ENCODE measurements around the gene NAPB. TPM values are rescaled to one million over a fixed set of nuclear protein-coding genes. Genes with fewer than 3 reads are reported as not detected.
A peak's percentile ranks its signal among the peaks of the same experiment; 100 is the strongest.

NAPB gene
- polyA plus RNA-seq, 2 of the 4 experiments (the other 2 are of a cell fraction) = 6.2 to 12.7 TPM

DNA sequence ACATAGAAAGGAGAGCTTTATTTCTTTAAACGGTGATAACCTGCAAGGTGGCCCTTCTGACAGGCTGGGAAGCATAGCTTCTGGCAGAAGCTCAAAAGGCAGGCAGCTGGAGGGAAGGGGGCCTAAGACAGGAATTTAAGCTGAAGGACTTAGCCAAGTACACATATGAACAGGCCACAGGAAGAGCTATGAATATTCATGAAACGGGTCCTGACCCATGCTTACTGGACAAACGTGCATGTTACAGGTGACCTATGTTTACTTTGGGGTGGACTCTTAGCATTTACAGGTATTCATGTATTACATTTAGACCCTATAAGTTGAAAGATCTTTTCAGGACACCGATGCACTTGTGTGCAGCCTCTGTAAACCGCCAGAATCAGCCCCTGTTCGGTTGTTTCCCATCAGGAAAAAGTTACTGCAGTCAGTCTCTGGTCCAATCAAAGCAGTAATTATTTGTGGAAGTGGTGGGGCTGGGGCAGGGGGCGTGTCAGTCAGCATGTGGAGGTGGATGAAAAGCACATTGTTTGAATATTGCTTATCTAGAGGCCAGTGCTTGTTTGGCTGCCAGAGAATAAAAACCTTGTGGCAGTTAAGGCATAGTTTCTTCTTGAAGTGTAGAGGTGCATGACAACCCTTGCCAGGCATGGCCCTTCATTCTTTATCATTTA is 62.2 kb downstream of the NAPB start:
- ChIA-PET POLR2A (interaction anchor here (1.8 to 5.7 kb wide), 2 partner anchors 9 to 667 kb away, joined by 4 to 92 read pairs; partner anchors contain the start of gene NXT1), CTCF (interaction anchor here (1.1 to 2.8 kb wide), 7 partner anchors 9 to 667 kb away, joined by 3 to 20 read pairs (median 5); partner anchors contain the start of gene NXT1)
- Histone ChIP-seq H3K4me3 (peak overlapping the region; percentile 44; the same call in 1 of the 3 replicates), H3K9me3 (no peaks in the 10 kb centered on the region), H3K4me2 (peak overlapping the region; percentile 90), H3K4me1 (peaks cover 30% of the 10 kb centered on the region), H3K27ac (peak overlapping the region; percentile 70 to 74; a peak in 5 of 6 replicates)
- no peak for FAIRE-seq
- WGBS (ENCODE audit: missing lambda C conversion rate) = 67% methylated on average over 7 of the region's 7 CpGs
- ATAC-seq = no peak
- DNase-seq (ENCODE audit: low read depth in 1 of 2, low spot score in 1 of 2) = no peak
- TF ChIP-seq HEYL (CRISPR knock-in tag; IDR thresholded peaks at IDR 0.05) (no peak), ESRRA (IDR thresholded peaks at IDR 0.05; ENCODE audit: borderline replicate concordance, low read length) (no peak)

GRCh38 chr20:23358563-23358906 is 62.8 kb downstream of the NAPB start:
- no peaks in the 10 kb centered on the region for H3K9me3 ChIP-seq
- no peak for FAIRE-seq
- TF ChIP-seq PHF8 (IDR thresholded peaks at IDR 0.05; ENCODE audit: borderline replicate concordance, low read depth) (0 out of 2 replicates have a peak, but pooled peaks have one; percentile 39), KDM1A (IDR thresholded peaks at IDR 0.05; ENCODE audit: low read depth) (no peak)
- ChIA-PET POLR2A (interaction anchor here (1.0 to 5.7 kb wide), 4 partner anchors 8 to 667 kb away, joined by 4 to 92 read pairs (median 6); partner anchors contain the start of genes NAPB and NXT1), CTCF (interaction anchor here (0.8 to 2.8 kb wide), 9 partner anchors 9 to 674 kb away, joined by 3 to 20 read pairs (median 4); partner anchors contain the start of gene NXT1)
- WGBS (ENCODE audit: missing lambda C conversion rate) = 14% methylated on average over 6 of the region's 6 CpGs
- H3K4me2 ChIP-seq = peak overlapping the region; percentile 90
- peak overlapping the region; percentile 44 for H3K4me3 ChIP-seq
- no peak for DNase-seq (ENCODE audit: low read depth in 1 of 2, low spot score in 1 of 2)
- no peak for ATAC-seq
- H3K27ac ChIP-seq = peak overlapping the region; percentile 70 to 74
- H3K4me1 ChIP-seq = peaks cover 26% of the 10 kb centered on the region

- H3K27ac ChIP-seq = peak overlapping the region; percentile 91
- 1% methylated on average over 48 of the region's 71 CpGs for WGBS (ENCODE audit: missing lambda C conversion rate)
- DNase-seq (ENCODE audit: low read depth in 1 of 2, low spot score in 1 of 2) (peak; percentile 88 to 100), ATAC-seq (peak; percentile 74 to 91), FAIRE-seq (peak; percentile 7)
- H3K9me3 ChIP-seq = no peaks in the 10 kb centered on the region
- H3K4me2 ChIP-seq = peak overlapping the region; percentile 90
- H3K4me3 ChIP-seq = peak overlapping the region; percentile 68
- ChIA-PET POLR2A (interaction anchor here (0.6 to 5.7 kb wide), 8 partner anchors 7 to 999 kb away, joined by 3 to 92 read pairs (median 6); partner anchors contain the start of genes NAPB and NXT1), CTCF (interaction anchor here (0.8 to 2.8 kb wide), 10 partner anchors 8 to 771 kb away, joined by 3 to 20 read pairs (median 4); partner anchors contain the start of gene NXT1)
- H3K4me1 ChIP-seq = peaks cover 21% of the 10 kb centered on the region
- no peak for TF ChIP-seq FOSB (CRISPR knock-in tag; IDR thresholded peaks at IDR 0.05)
- TF ChIP-seq, protein P1, sequence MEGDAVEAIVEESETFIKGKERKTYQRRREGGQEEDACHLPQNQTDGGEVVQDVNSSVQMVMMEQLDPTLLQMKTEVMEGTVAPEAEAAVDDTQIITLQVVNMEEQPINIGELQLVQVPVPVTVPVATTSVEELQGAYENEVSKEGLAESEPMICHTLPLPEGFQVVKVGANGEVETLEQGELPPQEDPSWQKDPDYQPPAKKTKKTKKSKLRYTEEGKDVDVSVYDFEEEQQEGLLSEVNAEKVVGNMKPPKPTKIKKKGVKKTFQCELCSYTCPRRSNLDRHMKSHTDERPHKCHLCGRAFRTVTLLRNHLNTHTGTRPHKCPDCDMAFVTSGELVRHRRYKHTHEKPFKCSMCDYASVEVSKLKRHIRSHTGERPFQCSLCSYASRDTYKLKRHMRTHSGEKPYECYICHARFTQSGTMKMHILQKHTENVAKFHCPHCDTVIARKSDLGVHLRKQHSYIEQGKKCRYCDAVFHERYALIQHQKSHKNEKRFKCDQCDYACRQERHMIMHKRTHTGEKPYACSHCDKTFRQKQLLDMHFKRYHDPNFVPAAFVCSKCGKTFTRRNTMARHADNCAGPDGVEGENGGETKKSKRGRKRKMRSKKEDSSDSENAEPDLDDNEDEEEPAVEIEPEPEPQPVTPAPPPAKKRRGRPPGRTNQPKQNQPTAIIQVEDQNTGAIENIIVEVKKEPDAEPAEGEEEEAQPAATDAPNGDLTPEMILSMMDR (IDR thresholded peaks at IDR 0.05) = no peak
- TF ChIP-seq JUNB (IDR thresholded peaks at IDR 0.05) = no peak
- no peak for TF ChIP-seq GATA3 (IDR thresholded peaks at IDR 0.05; ENCODE audit: borderline replicate concordance)
- no peak for TF ChIP-seq ESRRA (IDR thresholded peaks at IDR 0.05; ENCODE audit: borderline replicate concordance, low read length)
- TF ChIP-seq POLR2A (IDR thresholded peaks at IDR 0.05; ENCODE audit: low read length) = peak; percentile 72
- TF ChIP-seq KDM1A (IDR thresholded peaks at IDR 0.05; ENCODE audit: low read depth) = no peak
- no peak for TF ChIP-seq EHMT2 (IDR thresholded peaks at IDR 0.05; ENCODE audit: low read depth)
- TF ChIP-seq MAX (IDR thresholded peaks at IDR 0.05) = peak; percentile 92
- TF ChIP-seq NPAS2 (CRISPR knock-in tag; IDR thresholded peaks at IDR 0.05; ENCODE audit: borderline replicate concordance) = no peak
- TF ChIP-seq PHF8 (IDR thresholded peaks at IDR 0.05; ENCODE audit: borderline replicate concordance, low read depth) = peak; percentile 77; the same call in 1 of the 2 replicates
- peak in 1 of 2 experiments; percentile 47; a peak in 1 of 5 replicates for TF ChIP-seq JUN (IDR thresholded peaks at IDR 0.05)
- TF ChIP-seq MAZ (IDR thresholded peaks at IDR 0.05; ENCODE audit: borderline replicate concordance, low read depth, low read length) = 0 out of 2 replicates have a peak, but pooled peaks have one; percentile 23
- 0 out of 2 replicates have a peak, but pooled peaks have one; percentile 44 for TF ChIP-seq E2F6 (IDR thresholded peaks at IDR 0.05; ENCODE audit: borderline replicate concordance, low read depth)
- TF ChIP-seq SMC3 (IDR thresholded peaks at IDR 0.05) = no peak
- no peak for TF ChIP-seq CHD2 (IDR thresholded peaks at IDR 0.05; ENCODE audit: low read length, partially characterized antibody)
- TF ChIP-seq, protein P2, sequence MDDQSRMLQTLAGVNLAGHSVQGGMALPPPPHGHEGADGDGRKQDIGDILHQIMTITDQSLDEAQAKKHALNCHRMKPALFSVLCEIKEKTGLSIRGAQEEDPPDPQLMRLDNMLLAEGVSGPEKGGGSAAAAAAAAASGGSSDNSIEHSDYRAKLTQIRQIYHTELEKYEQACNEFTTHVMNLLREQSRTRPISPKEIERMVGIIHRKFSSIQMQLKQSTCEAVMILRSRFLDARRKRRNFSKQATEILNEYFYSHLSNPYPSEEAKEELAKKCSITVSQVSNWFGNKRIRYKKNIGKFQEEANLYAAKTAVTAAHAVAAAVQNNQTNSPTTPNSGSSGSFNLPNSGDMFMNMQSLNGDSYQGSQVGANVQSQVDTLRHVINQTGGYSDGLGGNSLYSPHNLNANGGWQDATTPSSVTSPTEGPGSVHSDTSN (IDR thresholded peaks at IDR 0.05) = peak; percentile 48; the same call in 1 of the 2 replicates
- TF ChIP-seq FOXS1 (CRISPR knock-in tag; IDR thresholded peaks at IDR 0.05) = no peak
- no peak for TF ChIP-seq ZNF302 (CRISPR knock-in tag; IDR thresholded peaks at IDR 0.05)
- TF ChIP-seq HOXA7 (CRISPR knock-in tag; IDR thresholded peaks at IDR 0.05) = no peak
- no peak for TF ChIP-seq ZC3H11A (IDR thresholded peaks at IDR 0.05)
- TF ChIP-seq CBX8 (IDR thresholded peaks at IDR 0.05) = no peak
- TF ChIP-seq RCOR1 (IDR thresholded peaks at IDR 0.05; ENCODE audit: low read depth, low read length) = no peak
- no peak for TF ChIP-seq CEBPB (IDR thresholded peaks at IDR 0.05)
- TF ChIP-seq POLR2AphosphoS2 (conservative IDR thresholded peaks at IDR 0.05; ENCODE audit: low read length) = no peak; the same call in 1 of the 2 replicates
- no peak for TF ChIP-seq ZSCAN20 (CRISPR knock-in tag; IDR thresholded peaks at IDR 0.05)
- TF ChIP-seq HOXB13 (CRISPR knock-in tag; IDR thresholded peaks at IDR 0.05; ENCODE audit: low read depth) = no peak
- no peak for TF ChIP-seq SREBF2 (IDR thresholded peaks at IDR 0.05)
Measured at GRCh38 chr20:23357767-23358562, 63.3 kb downstream of the NAPB start.

All from A549 (cell line).